Smooth muscle cell (in vitro differentiated cells): Measurements from ENCODE around the gene TBC1D9B. TPM values are rescaled to one million over a fixed set of nuclear protein-coding genes. Genes with fewer than 3 reads are reported as not detected.

Source experiments
- DNase-seq: peaks from one replicate; lab custom pipeline; 2025; ENCODE audit not compliant: unreplicated experiment; lab: John Stamatoyannopoulos, UW
- H2AFZ ChIP-seq: fragments of 200-600 bp; sonication (generic); 2 replicates; pipeline ENCODE4 v1.6.0; 2016; ENCODE audit warnings: antibody characterized with exemption, low read depth, mild to moderate bottlenecking
- H3F3A ChIP-seq: fragments of 200-600 bp; sonication (generic); 2 replicates; pipeline ENCODE4 v1.6.0; 2017; ENCODE audit warnings: antibody characterized with exemption, low read depth
- H3K27ac ChIP-seq: fragments of 200-600 bp; sonication (generic); 2 replicates; pipeline ENCODE4 v1.5.1; 2016; ENCODE audit warnings: low read depth, mild to moderate bottlenecking
- H3K27me3 ChIP-seq: fragments of 200-600 bp; sonication (generic); 2 replicates; pipeline ENCODE4 v1.6.1; 2016; ENCODE audit warnings: low read depth, mild to moderate bottlenecking
- H3K36me3 ChIP-seq: fragments of 200-600 bp; sonication (generic); 2 replicates; pipeline ENCODE4 v1.5.1; 2016; ENCODE audit warnings: low read depth
- H3K4me1 ChIP-seq: fragments of 200-600 bp; sonication (generic); 2 replicates; pipeline ENCODE4 v1.5.1; 2016; ENCODE audit warnings: low read depth
- H3K4me2 ChIP-seq: fragments of 200-600 bp; sonication (generic); 2 replicates; pipeline ENCODE4 v1.6.0; 2016; ENCODE audit warnings: mild to moderate bottlenecking
- H3K4me3 ChIP-seq: fragments of 200-600 bp; sonication (generic); 2 replicates; pipeline ENCODE4 v1.5.1; 2016; ENCODE audit warnings: mild to moderate bottlenecking
- H3K79me2 ChIP-seq: fragments of 200-600 bp; sonication (generic); 2 replicates; pipeline ENCODE4 v1.6.0; 2016; ENCODE audit warnings: low read depth, mild to moderate bottlenecking
- H3K9ac ChIP-seq: fragments of 200-600 bp; sonication (generic); 2 replicates; pipeline ENCODE4 v1.6.0; 2016; ENCODE audit warnings: low read depth
- H3K9me3 ChIP-seq: fragments of 200-600 bp; sonication (generic); replicated peaks from 2 replicates; pipeline ENCODE4 v1.5.1; 2016; ENCODE audit warnings: low read depth
- H4K20me1 ChIP-seq: fragments of 200-600 bp; sonication (generic); 2 replicates; pipeline ENCODE4 v1.6.0; 2016; ENCODE audit warnings: low read depth
- whole genome bisulfite sequencing: methylation state at CpG from one replicate; pipeline ENCODE4 v1.1.7; 2016; ENCODE audit warnings: low lambda C conversion rate; 5-methylcytosine and 5-hydroxymethylcytosine counted together
- polyA plus RNA-seq: library from polyadenylated mRNA; unstranded; fragments of >200 nt; fragmentation: Nextera tagmentation; extraction: Ambion mirVana; gene quantifications from 2 replicates; pipeline ENCODE4 v1.2.1, GENCODE V29; 2016
- total RNA-seq: library from RNA; depleted of rRNA; stranded (reverse); fragments of >200 nt; gene quantifications from 2 replicates; pipeline ENCODE4 v1.2.3, GENCODE V29; 2014
- TF ChIP-seq, protein P1 (sequence below): fragments of 200-600 bp; sonication (generic); IDR thresholded peaks from 2 replicates; pipeline ENCODE4 v1.5.1; 2017; ENCODE audit warnings: borderline replicate concordance, mild to moderate bottlenecking, antibody characterized with exemption; ENCODE audit not compliant: insufficient read depth, poor library complexity, severe bottlenecking

The TBC1D9B gene
- total and polyA plus RNA-seq, 2 experiments from 2014 or later = 47.5 to 62.3 TPM

DNA sequence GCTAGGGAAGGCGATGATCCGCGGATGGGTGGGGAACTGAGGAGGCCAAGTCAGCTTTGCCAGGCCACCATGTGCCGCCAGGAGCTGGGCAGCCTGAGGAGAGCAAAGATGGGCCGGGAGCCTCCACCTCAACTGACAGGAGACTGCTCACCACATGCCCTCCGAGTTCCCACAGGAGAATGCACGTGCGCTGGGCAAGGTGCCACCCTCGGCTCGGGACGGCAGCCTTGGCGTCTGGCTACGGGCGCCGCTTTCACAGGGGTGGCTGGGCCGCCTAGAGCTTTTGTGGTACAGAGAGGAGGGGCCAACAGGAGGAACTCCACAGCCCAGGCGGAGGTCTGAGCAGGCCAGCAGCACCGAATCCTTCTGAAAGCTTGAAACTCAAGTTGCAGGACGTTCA, 5.3 kb upstream of the TBC1D9B start:
- TF ChIP-seq, protein P1, sequence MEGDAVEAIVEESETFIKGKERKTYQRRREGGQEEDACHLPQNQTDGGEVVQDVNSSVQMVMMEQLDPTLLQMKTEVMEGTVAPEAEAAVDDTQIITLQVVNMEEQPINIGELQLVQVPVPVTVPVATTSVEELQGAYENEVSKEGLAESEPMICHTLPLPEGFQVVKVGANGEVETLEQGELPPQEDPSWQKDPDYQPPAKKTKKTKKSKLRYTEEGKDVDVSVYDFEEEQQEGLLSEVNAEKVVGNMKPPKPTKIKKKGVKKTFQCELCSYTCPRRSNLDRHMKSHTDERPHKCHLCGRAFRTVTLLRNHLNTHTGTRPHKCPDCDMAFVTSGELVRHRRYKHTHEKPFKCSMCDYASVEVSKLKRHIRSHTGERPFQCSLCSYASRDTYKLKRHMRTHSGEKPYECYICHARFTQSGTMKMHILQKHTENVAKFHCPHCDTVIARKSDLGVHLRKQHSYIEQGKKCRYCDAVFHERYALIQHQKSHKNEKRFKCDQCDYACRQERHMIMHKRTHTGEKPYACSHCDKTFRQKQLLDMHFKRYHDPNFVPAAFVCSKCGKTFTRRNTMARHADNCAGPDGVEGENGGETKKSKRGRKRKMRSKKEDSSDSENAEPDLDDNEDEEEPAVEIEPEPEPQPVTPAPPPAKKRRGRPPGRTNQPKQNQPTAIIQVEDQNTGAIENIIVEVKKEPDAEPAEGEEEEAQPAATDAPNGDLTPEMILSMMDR = no peak
- no peaks in the 10 kb centered on the region for H3K27me3 ChIP-seq
- H2AFZ ChIP-seq = no peak overlapping the region
- H3K27ac ChIP-seq = no peak overlapping the region
- no peaks in the 10 kb centered on the region for H3F3A ChIP-seq
- H4K20me1 ChIP-seq = no peaks in the 10 kb centered on the region
- H3K4me1 ChIP-seq = no peaks in the 10 kb centered on the region
- no peak overlapping the region for H3K4me3 ChIP-seq
- no peak for DNase-seq
- WGBS = 96% methylated on average over 19 of the region's 19 CpGs
- H3K9me3 ChIP-seq = no peaks in the 10 kb centered on the region
- H3K9ac ChIP-seq = no peak overlapping the region
- H3K79me2 ChIP-seq = no peaks in the 10 kb centered on the region
- no peaks in the 10 kb centered on the region for H3K36me3 ChIP-seq
- no peak overlapping the region for H3K4me2 ChIP-seq

GRCh38 chr5:179912386-179912785, 4.7 kb upstream of the TBC1D9B start:
- Histone ChIP-seq H2AFZ (no peak overlapping the region), H3K79me2 (no peaks in the 10 kb centered on the region), H3K9me3 (no peaks in the 10 kb centered on the region), H3K27me3 (no peaks in the 10 kb centered on the region), H3K27ac (no peak overlapping the region), H3K9ac (no peak overlapping the region), H3K36me3 (no peaks in the 10 kb centered on the region), H3F3A (no peaks in the 10 kb centered on the region), H4K20me1 (no peaks in the 10 kb centered on the region), H3K4me2 (no peak overlapping the region), H3K4me1 (no peaks in the 10 kb centered on the region), H3K4me3 (no peak overlapping the region)
- no peak for DNase-seq
- TF ChIP-seq, protein P1 = no peak
- WGBS = 93% methylated on average over 7 of the region's 7 CpGs

DNA sequence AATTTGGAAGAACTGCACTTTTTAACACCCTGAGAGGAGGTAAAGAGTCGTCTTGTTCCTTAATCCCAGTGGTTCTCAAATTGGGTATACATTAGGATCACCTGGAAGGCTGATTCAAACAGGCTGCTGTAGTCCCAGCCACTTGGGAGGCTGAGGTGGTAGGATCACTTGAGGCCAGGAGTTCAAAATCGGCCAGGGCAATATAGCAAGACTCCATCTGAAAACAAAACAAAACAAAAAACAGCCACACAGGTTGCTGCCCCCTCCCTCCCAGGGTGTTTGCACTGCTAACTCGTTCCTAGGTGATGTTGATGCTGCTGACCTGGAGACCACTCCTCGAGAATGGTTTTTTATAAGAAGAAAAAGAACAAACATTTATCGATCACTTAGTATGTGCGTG, 1.5 kb upstream of the TBC1D9B start:
- H4K20me1 ChIP-seq = peaks cover 13% of the 10 kb centered on the region
- H3K4me3 ChIP-seq = no peak overlapping the region
- H3K36me3 ChIP-seq = no peaks in the 10 kb centered on the region
- no peaks in the 10 kb centered on the region for H3K9me3 ChIP-seq
- no peak overlapping the region for H3K27ac ChIP-seq
- H3K9ac ChIP-seq = no peak overlapping the region
- WGBS = 93% methylated on average over 6 of the region's 6 CpGs
- TF ChIP-seq, protein P1 = no peak
- H3K4me1 ChIP-seq = no peaks in the 10 kb centered on the region
- no peaks in the 10 kb centered on the region for H3F3A ChIP-seq
- DNase-seq = no peak
- H3K4me2 ChIP-seq = no peak overlapping the region
- no peak overlapping the region for H2AFZ ChIP-seq
- H3K79me2 ChIP-seq = peaks cover 13% of the 10 kb centered on the region
- no peaks in the 10 kb centered on the region for H3K27me3 ChIP-seq

DNA sequence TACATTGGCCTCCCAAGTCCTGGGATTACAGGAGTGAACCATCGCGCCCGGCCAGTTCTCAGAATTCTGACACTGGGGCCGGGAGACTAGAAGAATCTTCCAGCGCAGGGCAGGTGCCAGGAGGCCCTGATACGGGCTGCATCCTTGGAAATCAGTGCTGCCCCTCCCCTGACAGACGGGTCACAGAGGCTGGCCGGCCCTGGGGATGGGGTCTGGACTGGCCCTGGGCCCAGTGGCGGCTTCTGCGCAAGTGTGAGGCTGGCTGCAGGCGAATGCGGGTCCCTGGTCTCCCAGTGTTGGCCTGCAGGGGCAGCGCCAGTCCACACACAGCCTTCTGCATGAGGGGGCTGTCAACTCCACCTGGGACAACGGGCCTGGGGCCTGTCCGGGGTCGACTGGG, 831 bp upstream of the TBC1D9B start:
- Histone ChIP-seq H3K9ac (no peak overlapping the region), H3K79me2 (peaks cover 13% of the 10 kb centered on the region), H3K36me3 (no peaks in the 10 kb centered on the region), H3K4me1 (no peaks in the 10 kb centered on the region), H4K20me1 (peaks cover 13% of the 10 kb centered on the region), H3K4me3 (no peak overlapping the region), H3K27me3 (no peaks in the 10 kb centered on the region), H3K4me2 (no peak overlapping the region), H3K27ac (no peak overlapping the region), H2AFZ (no peak overlapping the region), H3F3A (no peaks in the 10 kb centered on the region), H3K9me3 (no peaks in the 10 kb centered on the region)
- TF ChIP-seq, protein P1 = no peak
- 89% methylated on average over 14 of the region's 16 CpGs for WGBS
- no peak for DNase-seq
